Activated CD8-positive, alpha-beta T cell treated with anti-CD3 and anti-CD28 coated beads for 36 hours (primary cell): ENCODE results near the gene FAM222B. TPM values are rescaled to one million over a fixed set of nuclear protein-coding genes. Genes with fewer than 3 reads are reported as not detected.

Source experiments
- ATAC-seq: fragments of 200-7000 bp; cut with Tn5 transposase; one replicate; pipeline ENCODE4 v1.10.0; 2021; ENCODE audit warnings: mild to moderate bottlenecking, moderate library complexity
- CTCF ChIA-PET: fragments of 350-600 bp; sonication (Branson Sonifier 250); formaldehyde crosslinking; loops from one replicate; lab custom pipeline; 2021; ENCODE audit warnings: antibody characterized with exemption; lab: Charles Lee
- POLR2A ChIA-PET: fragments of 350-600 bp; sonication (Branson Sonifier 250); formaldehyde crosslinking; loops from one replicate; lab custom pipeline; 2021; ENCODE audit warnings: antibody characterized with exemption; lab: Charles Lee
- DNase-seq: peaks from one replicate; pipeline ENCODE4 v3.0.0-alpha.2; 2020
- H3K27ac Mint-ChIP-seq: one replicate; pipeline ENCODE4 v1.8.0; 2021; ENCODE audit warnings: mild to moderate bottlenecking, mixed read lengths
- H3K27me3 Mint-ChIP-seq: one replicate; pipeline ENCODE4 v1.8.0; 2021; ENCODE audit warnings: mixed read lengths
- H3K36me3 Mint-ChIP-seq: one replicate; pipeline ENCODE4 v1.8.0; 2021; ENCODE audit warnings: low read depth, mixed read lengths
- H3K4me1 Mint-ChIP-seq: one replicate; pipeline ENCODE4 v1.8.0; 2021; ENCODE audit warnings: low read depth, mixed read lengths
- H3K4me3 Mint-ChIP-seq: one replicate; pipeline ENCODE4 v1.8.0; 2021; ENCODE audit warnings: mild to moderate bottlenecking, moderate library complexity, mixed read lengths
- H3K9me3 Mint-ChIP-seq: one replicate; pipeline ENCODE4 v1.8.0; 2021; ENCODE audit warnings: mixed read lengths
- CTCF ChIP-seq: fragments of 200-600 bp; IDR thresholded peaks from one replicate; pipeline ENCODE4 v1.8.0; 2022; ENCODE audit warnings: antibody characterized with exemption, mild to moderate bottlenecking
- intact Hi-C: fragments of 100-400 bp; cut with micrococcal nuclease; formaldehyde crosslinking; loops from one replicate; pipeline ENCODE4 v1.10.0; 2022
- total RNA-seq, 2 experiments: library from RNA; stranded (reverse); gene quantifications; one replicate each; pipeline ENCODE4 v1.2.3, GENCODE V29; 2021

The FAM222B gene
- total RNA-seq, 2 experiments from 2014 or later = 14.7 to 15.2 TPM

- Mint-ChIP-seq H3K36me3 (peaks cover 24% of the 10 kb centered on the region), H3K27ac (peak within 1 kb of the TSS; percentile 99), H3K4me3 (peak within 1 kb of the TSS; percentile 100), H3K27me3 (no peaks in the 10 kb centered on the region), H3K4me1 (peaks cover 29% of the 10 kb centered on the region), H3K9me3 (no peaks in the 10 kb centered on the region)
- intact Hi-C loops = loop anchor here (5.0 kb wide), 3 partner anchors 34 to 174 kb away; partner anchors contain the start of gene DHRS13
- peak; percentile 61 for ATAC-seq
- DNase-seq = peak; percentile 100
- no peak for TF ChIP-seq CTCF
- CTCF ChIA-PET = interaction anchor here (0.9 to 13.9 kb wide), 16 partner anchors 9 to 388 kb away, joined by 3 to 609 read pairs (median 16); partner anchors contain the start of genes BLTP2, DHRS13, PHF12 and PROCA1
- POLR2A ChIA-PET = interaction anchor here (0.7 to 11.5 kb wide), 10 partner anchors 9 to 224 kb away, joined by 3 to 480 read pairs (median 8); partner anchors contain the start of genes DHRS13, FLOT2, PHF12 and PROCA1
Measured at GRCh38 chr17:28728364-28729200, 114.0 kb downstream of the FAM222B start, which contains the start of gene NEK8. NEK8 (plus strand) TSS chr17:28728788; CDS start chr17:28728814, 26 bp downstream.

GRCh38 chr17:28726627-28727491 lies 115.7 kb downstream of the FAM222B start:
- Mint-ChIP-seq H3K27me3 (no peaks in the 10 kb centered on the region), H3K27ac (peak overlapping the region; percentile 99), H3K9me3 (no peaks in the 10 kb centered on the region), H3K4me1 (peaks cover 39% of the 10 kb centered on the region), H3K4me3 (peak overlapping the region; percentile 100), H3K36me3 (peaks cover 39% of the 10 kb centered on the region)
- TF ChIP-seq CTCF = peak; percentile 100
- CTCF ChIA-PET = interaction anchor here (0.6 to 13.9 kb wide), 57 partner anchors 8 to 413 kb away, joined by 3 to 609 read pairs (median 5); partner anchors contain the start of genes BLTP2, DHRS13, FAM222B and FLOT2
- intact Hi-C loops = loop anchor here (1.0 to 5.0 kb wide), 5 partner anchors 23 to 222 kb away; partner anchors contain the start of gene DHRS13
- ATAC-seq = peak; percentile 50
- peak; percentile 95 for DNase-seq
- POLR2A ChIA-PET = interaction anchor here (0.7 to 11.5 kb wide), 26 partner anchors 7 to 225 kb away, joined by 3 to 480 read pairs (median 4); partner anchors contain the start of genes BLTP2, FAM222B, FLOT2 and PHF12

- intact Hi-C loops = loop anchor here (2.0 to 5.0 kb wide), 4 partner anchors 36 to 223 kb away; partner anchors contain the start of gene DHRS13
- no peak for TF ChIP-seq CTCF
- peak; percentile 89 for DNase-seq
- H3K4me3 Mint-ChIP-seq = peak within 1 kb of the TSS; percentile 100
- peaks cover 45% of the 10 kb centered on the region for H3K36me3 Mint-ChIP-seq
- peaks cover 39% of the 10 kb centered on the region for H3K4me1 Mint-ChIP-seq
- CTCF ChIA-PET = interaction anchor here (0.6 to 13.9 kb wide), 50 partner anchors 9 to 414 kb away, joined by 3 to 609 read pairs (median 6); partner anchors contain the start of genes BLTP2, DHRS13, FAM222B and FLOT2
- peak; percentile 40 for ATAC-seq
- H3K27ac Mint-ChIP-seq = peak within 1 kb of the TSS; percentile 99
- no peaks in the 10 kb centered on the region for H3K27me3 Mint-ChIP-seq
- no peaks in the 10 kb centered on the region for H3K9me3 Mint-ChIP-seq
- POLR2A ChIA-PET = interaction anchor here (0.7 to 11.5 kb wide), 16 partner anchors 13 to 226 kb away, joined by 3 to 480 read pairs (median 4); partner anchors contain the start of genes BLTP2, FAM222B, PHF12 and PROCA1
Measured at GRCh38 chr17:28726226-28726626, 116.4 kb downstream of the FAM222B start, which contains the start of gene TLCD1. TLCD1 (minus strand) TSS chr17:28726233; CDS start chr17:28726097, 136 bp downstream.

- peak overlapping the region; percentile 89 for H3K27ac Mint-ChIP-seq
- TF ChIP-seq CTCF = no peak
- H3K36me3 Mint-ChIP-seq = peaks cover 50% of the 10 kb centered on the region
- CTCF ChIA-PET = interaction anchor here (1.0 to 13.9 kb wide), 30 partner anchors 9 to 386 kb away, joined by 3 to 609 read pairs (median 11); partner anchors contain the start of genes BLTP2, DHRS13, FAM222B and FLOT2
- intact Hi-C loops = loop anchor here (2.0 to 5.0 kb wide), 4 partner anchors 37 to 223 kb away; partner anchors contain the start of gene DHRS13
- no peaks in the 10 kb centered on the region for H3K9me3 Mint-ChIP-seq
- ATAC-seq = peak; percentile 2
- H3K27me3 Mint-ChIP-seq = no peaks in the 10 kb centered on the region
- POLR2A ChIA-PET = interaction anchor here (0.6 to 11.5 kb wide), 22 partner anchors 12 to 228 kb away, joined by 3 to 480 read pairs (median 4); partner anchors contain the start of genes BLTP2, DHRS13, FAM222B and PHF12
- peak; percentile 68 for DNase-seq
- peaks cover 39% of the 10 kb centered on the region for H3K4me1 Mint-ChIP-seq
- H3K4me3 Mint-ChIP-seq = peak overlapping the region; percentile 100
Measured at GRCh38 chr17:28725660-28726225, 116.8 kb downstream of the FAM222B start.
